ENCODE measurements around the gene PCDHB7. TPM values are rescaled to one million over a fixed set of nuclear protein-coding genes. Genes with fewer than 3 reads are reported as not detected.
A peak's percentile ranks its signal among the peaks of the same experiment; 100 is the strongest.
"Not testable (repeated sequence)": the region's sequence is repeated elsewhere in the genome, so short reads cannot be mapped to it uniquely, and the experiment has no call there.

Gene PCDHB7
- total and polyA plus RNA-seq, 2 experiments from 2014 or later = 0.48 to 1.0 TPM

DNA sequence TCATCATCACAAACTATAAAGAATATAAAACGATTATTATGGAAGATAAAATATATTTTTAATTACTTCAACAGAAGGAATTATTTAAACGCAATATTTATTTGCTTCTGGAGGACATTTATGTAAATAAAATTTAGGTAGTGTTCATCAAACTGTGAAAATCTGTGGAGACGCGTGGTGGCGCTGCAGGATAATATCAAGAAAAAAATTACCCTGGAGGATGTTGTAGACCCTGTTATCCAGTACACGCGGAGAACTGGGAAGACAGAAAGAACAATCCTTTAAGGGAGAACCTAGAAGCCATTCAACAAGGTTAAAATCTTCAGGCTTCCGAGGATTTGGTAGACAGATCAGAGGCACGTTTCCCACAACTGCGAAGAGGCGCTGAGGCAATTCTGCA lies 36.0 kb downstream of the PCDHB7 start, which contains the start of gene PCDHB12:
PCDHB12 (plus strand) TSS at position 242 of the 400 bp plus-strand sequence. CDS start 189 bp downstream, outside the sequence.
- peak; percentile 74 for DNase-seq (ENCODE audit: low spot score)
- Histone ChIP-seq H3K4me2 (peak within 1 kb of the TSS; percentile 67), H3F3A (replicated peaks; ENCODE audit: low read depth) (no peaks in the 10 kb centered on the region), H3K27ac (ENCODE audit: low read depth) (no peak within 1 kb of the TSS), H4K20me1 (replicated peaks; ENCODE audit: insufficient read depth) (no peaks in the 10 kb centered on the region), H3K27me3 (ENCODE audit: insufficient read depth) (no peaks in the 10 kb centered on the region), H2AFZ (peak within 1 kb of the TSS; percentile 84), H3K4me3 (peak within 1 kb of the TSS; percentile 43), H3K9me2 (ENCODE audit: insufficient read depth) (no peaks in the 10 kb centered on the region), H3K36me3 (ENCODE audit: insufficient read depth) (no peaks in the 10 kb centered on the region), H3K79me2 (replicated peaks; ENCODE audit: insufficient read depth) (no peaks in the 10 kb centered on the region), H3K4me1 (ENCODE audit: insufficient read depth) (no peaks in the 10 kb centered on the region)
- no peak for ATAC-seq
- TF ChIP-seq CREB1 (CRISPR knock-in tag; IDR thresholded peaks at IDR 0.05; ENCODE audit: low read depth) (no peak), EZH2phosphoT487 (IDR thresholded peaks at IDR 0.05; ENCODE audit: unreplicated experiment) (no peak)
- TF ChIP-seq, protein P1, sequence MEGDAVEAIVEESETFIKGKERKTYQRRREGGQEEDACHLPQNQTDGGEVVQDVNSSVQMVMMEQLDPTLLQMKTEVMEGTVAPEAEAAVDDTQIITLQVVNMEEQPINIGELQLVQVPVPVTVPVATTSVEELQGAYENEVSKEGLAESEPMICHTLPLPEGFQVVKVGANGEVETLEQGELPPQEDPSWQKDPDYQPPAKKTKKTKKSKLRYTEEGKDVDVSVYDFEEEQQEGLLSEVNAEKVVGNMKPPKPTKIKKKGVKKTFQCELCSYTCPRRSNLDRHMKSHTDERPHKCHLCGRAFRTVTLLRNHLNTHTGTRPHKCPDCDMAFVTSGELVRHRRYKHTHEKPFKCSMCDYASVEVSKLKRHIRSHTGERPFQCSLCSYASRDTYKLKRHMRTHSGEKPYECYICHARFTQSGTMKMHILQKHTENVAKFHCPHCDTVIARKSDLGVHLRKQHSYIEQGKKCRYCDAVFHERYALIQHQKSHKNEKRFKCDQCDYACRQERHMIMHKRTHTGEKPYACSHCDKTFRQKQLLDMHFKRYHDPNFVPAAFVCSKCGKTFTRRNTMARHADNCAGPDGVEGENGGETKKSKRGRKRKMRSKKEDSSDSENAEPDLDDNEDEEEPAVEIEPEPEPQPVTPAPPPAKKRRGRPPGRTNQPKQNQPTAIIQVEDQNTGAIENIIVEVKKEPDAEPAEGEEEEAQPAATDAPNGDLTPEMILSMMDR (conservative IDR thresholded peaks at IDR 0.05; ENCODE audit: low read depth in 2 of 2) = peak; percentile 59 to 71
- H3K27me3 Mint-ChIP-seq (ENCODE audit: insufficient read depth, low read depth, poor library complexity) = peaks cover 10% of the 10 kb centered on the region
- no peaks in the 10 kb centered on the region; the same call in 2 of the 3 replicates for H3K4me1 Mint-ChIP-seq
- H3K27ac Mint-ChIP-seq = no peak within 1 kb of the TSS
- H3K36me3 Mint-ChIP-seq (ENCODE audit: low read depth) = peaks cover 10% of the 10 kb centered on the region
- H3K4me3 Mint-ChIP-seq = peak within 1 kb of the TSS; percentile 60
- H3K9me3 Mint-ChIP-seq = peaks cover 15% of the 10 kb centered on the region

DNA sequence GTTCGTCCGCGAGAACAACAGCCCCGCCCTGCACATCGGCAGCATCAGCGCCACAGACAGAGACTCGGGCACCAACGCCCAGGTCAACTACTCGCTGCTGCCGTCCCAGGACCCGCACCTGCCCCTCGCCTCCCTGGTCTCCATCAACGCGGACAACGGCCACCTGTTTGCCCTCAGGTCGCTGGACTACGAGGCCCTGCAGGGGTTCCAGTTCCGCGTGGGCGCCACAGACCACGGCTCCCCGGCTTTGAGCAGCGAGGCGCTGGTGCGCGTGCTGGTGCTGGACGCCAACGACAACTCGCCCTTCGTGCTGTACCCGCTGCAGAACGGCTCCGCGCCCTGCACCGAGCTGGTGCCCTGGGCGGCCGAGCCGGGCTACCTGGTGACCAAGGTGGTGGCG lies 37.8 kb downstream of the PCDHB7 start:
- not testable (repeated sequence) for H3K4me3 Mint-ChIP-seq; DNase-seq (ENCODE audit: low spot score); H3K4me3 ChIP-seq; H3F3A ChIP-seq (replicated peaks; ENCODE audit: low read depth); H3K36me3 ChIP-seq (ENCODE audit: insufficient read depth); H3K27me3 ChIP-seq (ENCODE audit: insufficient read depth); H3K4me1 ChIP-seq (ENCODE audit: insufficient read depth); H3K79me2 ChIP-seq (replicated peaks; ENCODE audit: insufficient read depth); H3K27me3 Mint-ChIP-seq (ENCODE audit: insufficient read depth, low read depth, poor library complexity); H4K20me1 ChIP-seq (replicated peaks; ENCODE audit: insufficient read depth); H3K9me2 ChIP-seq (ENCODE audit: insufficient read depth); H3K4me2 ChIP-seq; ATAC-seq; H3K27ac ChIP-seq (ENCODE audit: low read depth); H3K27ac Mint-ChIP-seq; H2AFZ ChIP-seq; H3K4me1 Mint-ChIP-seq
- Mint-ChIP-seq H3K36me3 (ENCODE audit: low read depth) (peaks cover 20% of the 10 kb centered on the region), H3K9me3 (peaks cover 28% of the 10 kb centered on the region)

DNA sequence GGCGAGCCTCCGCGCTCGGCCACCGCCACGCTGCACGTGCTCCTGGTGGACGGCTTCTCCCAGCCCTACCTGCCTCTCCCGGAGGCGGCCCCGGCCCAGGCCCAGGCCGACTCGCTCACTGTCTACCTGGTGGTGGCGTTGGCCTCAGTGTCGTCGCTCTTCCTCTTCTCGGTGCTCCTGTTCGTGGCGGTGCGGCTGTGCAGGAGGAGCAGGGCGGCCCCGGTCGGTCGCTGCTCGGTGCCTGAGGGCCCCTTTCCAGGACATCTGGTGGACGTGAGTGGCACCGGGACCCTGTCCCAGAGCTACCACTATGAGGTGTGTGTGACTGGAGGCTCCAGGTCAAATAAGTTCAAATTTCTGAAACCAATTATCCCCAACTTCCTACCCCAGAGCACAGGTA lies 38.4 kb downstream of the PCDHB7 start:
- Mint-ChIP-seq H3K36me3 (ENCODE audit: low read depth) (peaks cover 22% of the 10 kb centered on the region), H3K9me3 (peaks cover 30% of the 10 kb centered on the region)
- not testable (repeated sequence) for H2AFZ ChIP-seq; H3K4me1 Mint-ChIP-seq; H3K4me1 ChIP-seq (ENCODE audit: insufficient read depth); H3K9me2 ChIP-seq (ENCODE audit: insufficient read depth); H3K36me3 ChIP-seq (ENCODE audit: insufficient read depth); H4K20me1 ChIP-seq (replicated peaks; ENCODE audit: insufficient read depth); H3K4me3 ChIP-seq; ATAC-seq; H3K27me3 Mint-ChIP-seq (ENCODE audit: insufficient read depth, low read depth, poor library complexity); H3K4me2 ChIP-seq; H3K79me2 ChIP-seq (replicated peaks; ENCODE audit: insufficient read depth); H3F3A ChIP-seq (replicated peaks; ENCODE audit: low read depth); H3K4me3 Mint-ChIP-seq; H3K27me3 ChIP-seq (ENCODE audit: insufficient read depth); H3K27ac ChIP-seq (ENCODE audit: low read depth); H3K27ac Mint-ChIP-seq; DNase-seq (ENCODE audit: low spot score)
